H9 (cell line): Measurements from ENCODE around the gene RNF114. TPM values are rescaled to one million over a fixed set of nuclear protein-coding genes. Genes with fewer than 3 reads are reported as not detected.

Source experiments
- DNase-seq: peaks from one replicate; pipeline ENCODE4 v3.0.0-alpha.2; 2017
- H2AFZ ChIP-seq: one replicate; pipeline ENCODE4 v1.6.1; 2013; ENCODE audit warnings: mild to moderate bottlenecking, low read length, control low read depth, moderate library complexity
- H2AK5ac ChIP-seq: 2 replicates; pipeline ENCODE4 v1.6.1; 2013; ENCODE audit warnings: low read length, control low read depth, mixed read lengths; ENCODE audit not compliant: insufficient read length
- H2BK120ac ChIP-seq: one replicate; pipeline ENCODE4 v1.6.1; 2013; ENCODE audit warnings: low read depth, mild to moderate bottlenecking, low read length, control low read depth, inconsistent platforms; ENCODE audit not compliant: poor library complexity, severe bottlenecking
- H2BK12ac ChIP-seq: 2 replicates; pipeline ENCODE4 v1.6.1; 2013; ENCODE audit warnings: low read length, control low read depth, mixed read lengths, low read depth; ENCODE audit not compliant: insufficient read length
- H2BK15ac ChIP-seq: 2 replicates; pipeline ENCODE4 v1.6.1; 2013; ENCODE audit warnings: low read depth, low read length, control low read depth
- H2BK20ac ChIP-seq: one replicate; pipeline ENCODE4 v1.6.1; 2013; ENCODE audit warnings: low read depth, mild to moderate bottlenecking, low read length, control low read depth, inconsistent platforms; ENCODE audit not compliant: poor library complexity, severe bottlenecking
- H2BK5ac ChIP-seq: 2 replicates; pipeline ENCODE4 v1.6.1; 2013; ENCODE audit warnings: low read length, control low read depth, mixed read lengths; ENCODE audit not compliant: insufficient read length
- H3K14ac ChIP-seq: 2 replicates; pipeline ENCODE4 v1.6.1; 2013; ENCODE audit warnings: low read length, control low read depth; ENCODE audit not compliant: insufficient read depth
- H3K18ac ChIP-seq: 2 replicates; pipeline ENCODE4 v1.6.1; 2013; ENCODE audit warnings: low read depth, mild to moderate bottlenecking, mixed read lengths, low read length, control low read depth; ENCODE audit not compliant: insufficient read length
- H3K23ac ChIP-seq: 2 replicates; pipeline ENCODE4 v1.6.1; 2013; ENCODE audit warnings: low read length, control low read depth, mixed read lengths, low read depth; ENCODE audit not compliant: insufficient read length
- H3K23me2 ChIP-seq: 2 replicates; pipeline ENCODE4 v1.6.1; 2013; ENCODE audit warnings: low read depth, mild to moderate bottlenecking, mixed read lengths, low read length, control low read depth; ENCODE audit not compliant: insufficient read length, poor library complexity, severe bottlenecking
- H3K27ac ChIP-seq: 2 replicates; pipeline ENCODE4 v1.5.1; 2013; ENCODE audit warnings: low read length, control low read depth, mixed read lengths, low read depth; ENCODE audit not compliant: insufficient read length
- H3K27me3 ChIP-seq: 2 replicates; pipeline ENCODE4 v1.6.1; 2013; ENCODE audit warnings: low read length, control low read depth, inconsistent platforms; ENCODE audit not compliant: insufficient read depth
- H3K4ac ChIP-seq: 2 replicates; pipeline ENCODE4 v1.6.1; 2013; ENCODE audit warnings: low read depth, mild to moderate bottlenecking, control low read depth, inconsistent platforms, low read length, moderate library complexity
- H3K4me1 ChIP-seq: 2 replicates; pipeline ENCODE4 v1.6.1; 2013; ENCODE audit warnings: low read length, control low read depth, inconsistent platforms; ENCODE audit not compliant: insufficient read depth
- H3K4me2 ChIP-seq: 2 replicates; pipeline ENCODE4 v1.6.1; 2013; ENCODE audit warnings: low read length, control low read depth, mixed read lengths; ENCODE audit not compliant: insufficient read length, insufficient read depth
- H3K56ac ChIP-seq: 2 replicates; pipeline ENCODE4 v1.6.1; 2013; ENCODE audit warnings: low read depth, mild to moderate bottlenecking, mixed read lengths, low read length, control low read depth; ENCODE audit not compliant: insufficient read length
- H3K79me1 ChIP-seq: 2 replicates; pipeline ENCODE4 v1.6.1; 2013; ENCODE audit warnings: low read depth, mild to moderate bottlenecking, moderate library complexity, low read length, control low read depth, inconsistent platforms; ENCODE audit not compliant: insufficient read depth, poor library complexity, severe bottlenecking
- H3K79me2 ChIP-seq: 2 replicates; pipeline ENCODE4 v1.6.1; 2013; ENCODE audit warnings: low read length, control low read depth, inconsistent platforms; ENCODE audit not compliant: insufficient read depth
- H3K9ac ChIP-seq: 2 replicates; pipeline ENCODE4 v1.6.1; 2013; ENCODE audit warnings: low read length, control low read depth, mixed read lengths; ENCODE audit not compliant: insufficient read length; ENCODE audit errors: extremely low read depth
- H3K9me3 ChIP-seq: one replicate; pipeline ENCODE4 v1.6.1; 2013; ENCODE audit warnings: low read depth, low read length, inconsistent platforms; ENCODE audit not compliant: control insufficient read depth
- H3T11ph ChIP-seq: one replicate; pipeline ENCODE4 v1.6.1; 2013; ENCODE audit warnings: mild to moderate bottlenecking, low read length, control low read depth, inconsistent platforms
- H4K20me1 ChIP-seq: one replicate; pipeline ENCODE4 v1.6.1; 2013; ENCODE audit not compliant: control insufficient read depth, insufficient read length, insufficient read depth
- H4K5ac ChIP-seq: 2 replicates; pipeline ENCODE4 v1.6.1; 2013; ENCODE audit warnings: low read depth, mild to moderate bottlenecking, mixed read lengths, low read length, control low read depth; ENCODE audit not compliant: insufficient read length
- H4K8ac ChIP-seq: replicated peaks from 2 replicates; pipeline ENCODE4 v1.6.1; 2013; ENCODE audit warnings: low read length, control low read depth, mixed read lengths, low read depth; ENCODE audit not compliant: insufficient read length
- H4K91ac ChIP-seq: 2 replicates; pipeline ENCODE4 v1.6.1; 2013; ENCODE audit warnings: low read depth, mild to moderate bottlenecking, moderate library complexity, mixed read lengths, low read length, control low read depth; ENCODE audit not compliant: insufficient read length
- H3K27ac Mint-ChIP-seq, 3 experiments: 2 replicates in 2 of 3; 3 replicates in 1 of 3; pipeline ENCODE4 v1.8.0; 2020 to 2021; ENCODE audit warnings: mixed read lengths in 3 of 3, mild to moderate bottlenecking in 1 of 3, moderate library complexity in 1 of 3
- H3K27me3 Mint-ChIP-seq: 2 replicates; pipeline ENCODE4 v1.8.0; 2021; ENCODE audit warnings: low read depth, mild to moderate bottlenecking, moderate library complexity, mixed read lengths
- H3K36me3 Mint-ChIP-seq, 3 experiments: 2 replicates in 2 of 3; 3 replicates in 1 of 3; pipeline ENCODE4 v1.8.0; 2020 to 2021; ENCODE audit warnings: low read depth in 3 of 3, mixed read lengths in 3 of 3; ENCODE audit not compliant: insufficient read depth in 1 of 3
- H3K4me1 Mint-ChIP-seq, 2 experiments: 2 replicates each; pipeline ENCODE4 v1.8.0; 2020; ENCODE audit warnings: mixed read lengths in 2 of 2
- H3K4me3 Mint-ChIP-seq, 2 experiments: 2 replicates in 1 of 2; 3 replicates in 1 of 2; pipeline ENCODE4 v1.8.0; 2020 to 2021; ENCODE audit warnings: mild to moderate bottlenecking in 2 of 2, mixed read lengths in 2 of 2, moderate library complexity in 1 of 2
- H3K9me3 Mint-ChIP-seq, 2 experiments: 2 replicates in 1 of 2; 3 replicates in 1 of 2; pipeline ENCODE4 v1.8.0; 2020; ENCODE audit warnings: mild to moderate bottlenecking in 2 of 2, mixed read lengths in 2 of 2, moderate library complexity in 1 of 2
- CTCF ChIP-seq: fragments of 200-600 bp; sonication (generic); conservative IDR thresholded peaks from 3 replicates; pipeline ENCODE4 v1.8.0; 2021; ENCODE audit warnings: antibody characterized with exemption, mild to moderate bottlenecking
- WGBS: extraction: QIAGEN DNeasy Blood & Tissue Kit; methylation state at CpG from one replicate; pipeline ENCODE4 v1.1.7; 2013; ENCODE audit warnings: missing lambda C conversion rate, low lambda C conversion rate, mixed read lengths; ENCODE audit not compliant: insufficient read length; ENCODE audit errors: extremely low coverage; 5-methylcytosine and 5-hydroxymethylcytosine counted together
- total RNA-seq: library from RNA; stranded (reverse); gene quantifications from 2 replicates; pipeline ENCODE4 v1.2.1, GENCODE V29; 2021

RNF114 gene
- total RNA-seq, 1 experiment from 2014 or later = 75.5 TPM

GRCh38 chr20:49916146-49917002, 19.8 kb upstream of the RNF114 start:
- Mint-ChIP-seq H3K36me3 (no peaks in the 10 kb centered on the region; a peak in 1 of 7 replicates), H3K4me1 (peaks cover 16 to 20% of the 10 kb centered on the region in 2 experiments), H3K27ac (peak overlapping the region in 2 of 3 experiments; percentile 93 to 100; a peak in 5 of 7 replicates), H3K9me3 (no peaks in the 10 kb centered on the region; a peak in 1 of 5 replicates), H3K27me3 (peaks cover 10% of the 10 kb centered on the region), H3K4me3 (peak overlapping the region; percentile 97 to 99)
- H3K56ac ChIP-seq = no peak overlapping the region
- H3K9me3 ChIP-seq = no peaks in the 10 kb centered on the region
- no peak overlapping the region for H2BK20ac ChIP-seq
- H4K5ac ChIP-seq = no peak overlapping the region
- peaks cover 9% of the 10 kb centered on the region for H3K79me1 ChIP-seq
- no peaks in the 10 kb centered on the region for H3K27me3 ChIP-seq
- H3K4me2 ChIP-seq = peak overlapping the region; percentile 90
- H4K8ac ChIP-seq = no peak overlapping the region
- H3K4ac ChIP-seq = no peak overlapping the region
- no peak overlapping the region for H2BK15ac ChIP-seq
- H2BK12ac ChIP-seq = no peak overlapping the region
- H3K79me2 ChIP-seq = peaks cover 15% of the 10 kb centered on the region; the same call in 1 of the 2 replicates
- no peak overlapping the region for H3K27ac ChIP-seq
- H2AK5ac ChIP-seq = no peak overlapping the region
- no peak overlapping the region for H4K91ac ChIP-seq
- no peak overlapping the region for H3K23ac ChIP-seq
- H3K9ac ChIP-seq = peak overlapping the region; percentile 99
- no peaks in the 10 kb centered on the region for H4K20me1 ChIP-seq
- peaks cover 2% of the 10 kb centered on the region; the same call in 1 of the 2 replicates for H3K4me1 ChIP-seq
- H3K14ac ChIP-seq = no peak overlapping the region
- no peak overlapping the region for H2AFZ ChIP-seq
- no CpG with 5 or more reads among the region's 19 CpGs for WGBS
- H3K18ac ChIP-seq = no peak overlapping the region
- no peak for TF ChIP-seq CTCF
- no peak overlapping the region for H3T11ph ChIP-seq
- peaks cover 10% of the 10 kb centered on the region for H3K23me2 ChIP-seq
- DNase-seq = no peak
- H2BK120ac ChIP-seq = no peak overlapping the region
- H2BK5ac ChIP-seq = no peak overlapping the region
